Prostate gland (tissue), 2 donors: ENCODE data around the gene ADGRF5.

Experiments
- POLR2AphosphoS5 ChIP-seq: sonication (generic); formaldehyde crosslinking; IDR thresholded peaks from one replicate; pipeline ENCODE4 v1.6.1; 2017; ENCODE audit warnings: antibody characterized with exemption
- TF ChIP-seq, protein P1 (sequence below), 4 experiments: fragments of 200-600 bp in 2 of 4; fragments of 450-650 bp in 2 of 4; sonication (generic) in 2 of 4; IDR thresholded peaks; 1 replicate in 3 of 4; 2 replicates in 1 of 4; pipeline ENCODE4 v1.5.1; 2016 to 2019; ENCODE audit warnings: antibody characterized with exemption in 4 of 4, mild to moderate bottlenecking in 2 of 4, moderate library complexity in 2 of 4

DNA sequence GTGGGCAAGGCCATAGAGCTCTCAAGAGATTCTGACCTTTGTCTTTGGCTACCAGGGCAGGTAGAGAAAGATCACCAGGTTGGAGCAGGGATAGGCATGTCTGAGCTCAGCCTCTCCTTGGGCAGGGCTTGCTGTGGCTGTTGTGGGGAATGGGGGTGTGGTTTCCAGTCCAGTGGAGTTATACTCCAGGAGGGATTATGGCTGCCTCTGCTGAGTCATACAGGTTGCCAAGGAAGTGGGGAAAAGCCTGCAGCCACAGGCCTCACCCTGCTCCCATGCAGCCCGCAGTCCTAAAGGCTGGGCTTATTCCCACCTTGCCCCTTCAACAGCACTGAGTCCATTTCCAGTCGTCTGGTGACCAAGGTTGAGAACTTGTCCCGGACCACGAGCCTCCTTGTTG is 106.6 kb downstream of the ADGRF5 start:
- no peak for TF ChIP-seq POLR2AphosphoS5
- TF ChIP-seq, protein P1, sequence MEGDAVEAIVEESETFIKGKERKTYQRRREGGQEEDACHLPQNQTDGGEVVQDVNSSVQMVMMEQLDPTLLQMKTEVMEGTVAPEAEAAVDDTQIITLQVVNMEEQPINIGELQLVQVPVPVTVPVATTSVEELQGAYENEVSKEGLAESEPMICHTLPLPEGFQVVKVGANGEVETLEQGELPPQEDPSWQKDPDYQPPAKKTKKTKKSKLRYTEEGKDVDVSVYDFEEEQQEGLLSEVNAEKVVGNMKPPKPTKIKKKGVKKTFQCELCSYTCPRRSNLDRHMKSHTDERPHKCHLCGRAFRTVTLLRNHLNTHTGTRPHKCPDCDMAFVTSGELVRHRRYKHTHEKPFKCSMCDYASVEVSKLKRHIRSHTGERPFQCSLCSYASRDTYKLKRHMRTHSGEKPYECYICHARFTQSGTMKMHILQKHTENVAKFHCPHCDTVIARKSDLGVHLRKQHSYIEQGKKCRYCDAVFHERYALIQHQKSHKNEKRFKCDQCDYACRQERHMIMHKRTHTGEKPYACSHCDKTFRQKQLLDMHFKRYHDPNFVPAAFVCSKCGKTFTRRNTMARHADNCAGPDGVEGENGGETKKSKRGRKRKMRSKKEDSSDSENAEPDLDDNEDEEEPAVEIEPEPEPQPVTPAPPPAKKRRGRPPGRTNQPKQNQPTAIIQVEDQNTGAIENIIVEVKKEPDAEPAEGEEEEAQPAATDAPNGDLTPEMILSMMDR (IDR thresholded peaks at IDR 0.05) = no peak
